ENCODE results near the gene PRPF8. TPM values are rescaled to one million over a fixed set of nuclear protein-coding genes. Genes with fewer than 3 reads are reported as not detected.
"Not testable (repeated sequence)": the region's sequence is repeated elsewhere in the genome, so short reads cannot be mapped to it uniquely, and the experiment has no call there.

The PRPF8 gene
- polyA plus RNA-seq, 1 of the 3 experiments (the other 2 are of a cell fraction) = 149 TPM

DNA sequence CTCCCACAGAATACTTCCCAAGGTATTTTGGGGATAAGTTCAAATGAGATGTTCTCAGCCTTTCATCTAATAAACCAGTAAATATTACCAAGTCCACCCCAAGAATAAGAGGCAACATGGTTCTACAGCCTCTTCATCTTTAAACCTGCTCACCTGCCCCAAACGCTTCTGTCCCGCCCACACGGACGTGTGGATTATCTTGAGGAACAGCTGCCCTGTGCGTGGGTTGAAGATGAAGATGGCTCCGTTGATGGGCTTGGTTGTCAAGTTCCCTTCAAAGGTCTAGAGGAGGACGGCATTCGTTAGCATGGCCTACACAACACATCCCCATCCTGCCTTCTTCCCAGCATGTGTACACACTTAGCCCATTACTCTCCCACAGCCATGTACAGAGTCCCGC lies 26.6 kb downstream of the PRPF8 start (continued):
- no peak for TF ChIP-seq EP300 (IDR thresholded peaks at IDR 0.05; ENCODE audit: borderline replicate concordance in 1 of 2, low read depth in 1 of 2, low read length in 1 of 2)

DNA sequence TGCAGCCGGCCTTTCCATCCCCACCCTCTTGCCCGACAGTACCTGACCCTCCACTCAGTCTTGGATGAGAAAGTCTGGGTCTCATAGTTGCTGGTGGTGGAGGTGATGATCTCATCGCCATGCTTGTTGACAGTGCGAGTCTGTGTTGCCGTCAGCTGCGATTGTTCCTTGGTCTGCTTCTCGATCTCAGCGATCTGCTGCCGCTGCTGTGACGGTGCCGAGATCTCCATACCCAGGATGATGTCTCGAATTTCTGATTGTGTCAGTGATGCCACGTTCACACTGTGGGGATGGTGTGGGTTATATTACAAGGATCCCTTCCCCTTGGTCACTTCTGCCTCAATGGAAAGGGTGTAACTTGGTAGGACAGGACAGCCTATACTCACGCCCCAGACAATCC lies 30.9 kb downstream of the PRPF8 start:
- H3K4me1 ChIP-seq (ENCODE audit: control insufficient read depth in 1 of 2, insufficient read depth in 2 of 2, low read depth in 1 of 2, low read length in 1 of 2) = peaks cover 0 to 9% of the 10 kb centered on the region in 2 experiments; a peak in 1 of 4 replicates
- H3K27me3 ChIP-seq (ENCODE audit: insufficient read depth) = no peaks in the 10 kb centered on the region
- no peak overlapping the region for H3K9ac ChIP-seq
- H3F3A ChIP-seq (replicated peaks; ENCODE audit: insufficient read depth) = peaks cover 45% of the 10 kb centered on the region
- TF ChIP-seq RAD21 (IDR thresholded peaks at IDR 0.05; ENCODE audit: low read length) = no peak
- TF ChIP-seq SIN3A (IDR thresholded peaks at IDR 0.05; ENCODE audit: borderline replicate concordance, low read depth, low read length) = no peak
- no peak for TF ChIP-seq JUND (IDR thresholded peaks at IDR 0.05)
- no peak for TF ChIP-seq MXI1 (IDR thresholded peaks at IDR 0.05; ENCODE audit: low read depth, low read length)
- no peak for TF ChIP-seq RXRA (IDR thresholded peaks at IDR 0.05; ENCODE audit: borderline replicate concordance, low read depth)
- no peak for TF ChIP-seq RFX5 (IDR thresholded peaks at IDR 0.05; ENCODE audit: low read length)
- no peak for TF ChIP-seq MEF2A (IDR thresholded peaks at IDR 0.05; ENCODE audit: borderline replicate concordance, low read depth)
- no peak for TF ChIP-seq RCOR1 (IDR thresholded peaks at IDR 0.05; ENCODE audit: low read length)
- no peak for TF ChIP-seq FOXJ3 (CRISPR knock-in tag; IDR thresholded peaks at IDR 0.05)
- no peak for TF ChIP-seq ELF1 (IDR thresholded peaks at IDR 0.05)
- no peak for TF ChIP-seq TEAD4 (IDR thresholded peaks at IDR 0.05; ENCODE audit: borderline replicate concordance, insufficient read depth)
- TF ChIP-seq, protein P1, sequence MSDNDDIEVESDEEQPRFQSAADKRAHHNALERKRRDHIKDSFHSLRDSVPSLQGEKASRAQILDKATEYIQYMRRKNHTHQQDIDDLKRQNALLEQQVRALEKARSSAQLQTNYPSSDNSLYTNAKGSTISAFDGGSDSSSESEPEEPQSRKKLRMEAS (IDR thresholded peaks at IDR 0.05; ENCODE audit: low read depth) = no peak
- H2AFZ ChIP-seq (ENCODE audit: low read depth) = no peak overlapping the region
- no peak overlapping the region for H3K4me2 ChIP-seq
- no peaks in the 10 kb centered on the region for H3K9me3 ChIP-seq
- no peak for DNase-seq
- H3K36me3 ChIP-seq (replicated peaks in 1 of 2; ENCODE audit: control insufficient read depth in 1 of 2, insufficient read depth in 2 of 2, low read length in 1 of 2) = peaks cover 68 to 79% of the 10 kb centered on the region in 2 experiments
- no peaks in the 10 kb centered on the region for H4K20me1 ChIP-seq (ENCODE audit: insufficient read depth)
- no peaks in the 10 kb centered on the region for H3K79me2 ChIP-seq (ENCODE audit: insufficient read depth)
- ChIA-PET POLR2A (no interaction called here), CTCF (interaction anchor here (1.5 to 2.8 kb wide), 2 partner anchors 15 to 79 kb away, joined by 3 to 14 read pairs; no protein-coding TSS in a partner anchor)
- H3K4me3 ChIP-seq (ENCODE audit: low read depth in 2 of 2, low read length in 1 of 2) = no peak overlapping the region
- no peaks in the 10 kb centered on the region for H3K9me2 ChIP-seq
- H3K27ac ChIP-seq (ENCODE audit: low read depth in 2 of 2, low read length in 1 of 2) = no peak overlapping the region
- 98% methylated on average over 12 of the region's 14 CpGs for WGBS (ENCODE audit: low lambda C conversion rate)

DNA sequence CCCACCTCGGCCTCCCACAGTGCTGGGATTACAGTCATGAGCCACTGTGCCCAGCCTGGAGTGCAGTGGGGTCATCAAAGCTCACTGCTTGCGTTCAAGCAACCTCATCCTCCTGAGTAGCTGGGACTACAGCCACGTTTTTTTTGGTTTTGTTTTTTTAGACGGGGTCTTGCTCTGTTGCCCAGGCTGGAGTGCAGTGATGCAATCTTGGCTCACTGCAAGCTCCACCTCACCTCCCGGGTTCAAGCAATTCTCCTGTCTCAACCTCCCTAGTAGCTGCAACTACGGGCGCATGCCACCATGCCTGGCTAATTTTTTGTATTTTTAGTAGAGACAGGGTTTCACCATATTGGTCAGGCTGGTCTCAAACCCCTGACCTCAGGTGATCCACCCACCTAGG lies 31.9 kb downstream of the PRPF8 start:
- POLR2A ChIA-PET = not testable (repeated sequence)

More for the DNA sequence above, 31.9 kb downstream of the PRPF8 start:
- not testable (repeated sequence) for H3K4me2 ChIP-seq; H3K4me3 ChIP-seq (ENCODE audit: low read depth in 2 of 2, low read length in 1 of 2); H3K27me3 ChIP-seq (ENCODE audit: insufficient read depth); H2AFZ ChIP-seq (ENCODE audit: low read depth); H3K9me2 ChIP-seq; DNase-seq; H4K20me1 ChIP-seq (ENCODE audit: insufficient read depth); H3K9me3 ChIP-seq; H3K79me2 ChIP-seq (ENCODE audit: insufficient read depth); H3K27ac ChIP-seq (ENCODE audit: low read depth in 2 of 2, low read length in 1 of 2); H3K9ac ChIP-seq
- CTCF ChIA-PET = interaction anchor here (1.5 to 2.8 kb wide), 3 partner anchors 16 to 78 kb away, joined by 3 to 14 read pairs (median 7); no protein-coding TSS in a partner anchor
- Histone ChIP-seq H3F3A (replicated peaks; ENCODE audit: insufficient read depth) (peaks cover 45% of the 10 kb centered on the region), H3K36me3 (replicated peaks in 1 of 2; ENCODE audit: control insufficient read depth in 1 of 2, insufficient read depth in 2 of 2, low read length in 1 of 2) (peaks cover 58 to 69% of the 10 kb centered on the region in 2 experiments), H3K4me1 (ENCODE audit: control insufficient read depth in 1 of 2, insufficient read depth in 2 of 2, low read depth in 1 of 2, low read length in 1 of 2) (peaks cover 0 to 16% of the 10 kb centered on the region in 2 experiments; a peak in 1 of 4 replicates)
- WGBS (ENCODE audit: low lambda C conversion rate) = 92% methylated on average over 7 of the region's 7 CpGs
